GM15510 (cell line): ENCODE measurements around the gene ARID1B.

Experiments used
- POLR2A ChIP-seq: IDR thresholded peaks from 3 replicates; pipeline ENCODE4 v1.6.1; 2011; ENCODE audit warnings: borderline replicate concordance; ENCODE audit not compliant: insufficient read length; ENCODE audit errors: extremely low read depth

The ARID1B gene

DNA sequence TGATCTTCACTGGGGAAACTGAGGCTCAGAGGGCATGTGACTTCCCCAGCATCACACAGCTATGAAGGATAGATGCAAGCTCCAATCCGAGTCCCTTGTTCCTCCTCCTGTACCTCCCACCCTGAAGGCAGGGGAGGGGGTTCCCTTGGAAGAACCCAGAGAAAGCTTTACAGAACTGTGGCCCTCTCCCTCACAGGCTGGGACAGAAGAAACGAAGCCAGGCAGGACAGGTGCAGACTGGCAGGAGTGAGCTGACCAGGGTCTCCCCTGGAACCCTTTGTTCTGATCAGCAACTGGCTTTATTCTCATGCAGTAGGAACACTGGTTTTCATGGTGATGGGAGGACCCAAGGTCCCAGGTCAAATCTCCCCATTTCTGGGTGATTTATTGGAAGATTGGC lies 456.0 kb downstream of the ARID1B start:
- TF ChIP-seq POLR2A, result no peak

DNA sequence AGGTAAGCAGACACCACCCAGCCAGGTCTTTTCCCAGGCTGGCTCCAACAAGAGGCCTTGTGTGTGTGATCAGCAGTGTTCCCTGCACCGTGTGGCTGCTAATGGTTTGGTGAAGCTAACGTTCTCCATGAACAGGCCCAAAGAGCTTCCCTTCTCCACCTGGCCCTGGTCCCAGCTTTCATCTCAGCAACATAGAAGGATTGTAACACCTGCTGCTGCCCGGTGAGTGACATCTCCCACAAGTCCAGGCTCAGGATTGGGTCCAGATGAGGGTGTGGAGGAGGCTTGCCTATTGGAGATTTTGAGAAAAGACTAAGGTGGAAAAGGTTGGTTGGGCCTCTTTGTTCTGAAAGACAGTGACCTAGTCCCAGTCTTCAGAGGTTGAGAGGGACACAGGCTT lies 456.5 kb downstream of the ARID1B start:
- TF ChIP-seq POLR2A, result no peak

GRCh38 chr6:157235600-157236039 lies 458.4 kb downstream of the ARID1B start:
- TF ChIP-seq POLR2A, result no peak

- TF ChIP-seq POLR2A, result no peak
These were observed 459.0 kb downstream of the ARID1B start for GRCh38 chr6:157236040-157236725.

- TF ChIP-seq POLR2A, result no peak
These were observed 461.2 kb downstream of the ARID1B start for GRCh38 chr6:157238346-157238745.

DNA sequence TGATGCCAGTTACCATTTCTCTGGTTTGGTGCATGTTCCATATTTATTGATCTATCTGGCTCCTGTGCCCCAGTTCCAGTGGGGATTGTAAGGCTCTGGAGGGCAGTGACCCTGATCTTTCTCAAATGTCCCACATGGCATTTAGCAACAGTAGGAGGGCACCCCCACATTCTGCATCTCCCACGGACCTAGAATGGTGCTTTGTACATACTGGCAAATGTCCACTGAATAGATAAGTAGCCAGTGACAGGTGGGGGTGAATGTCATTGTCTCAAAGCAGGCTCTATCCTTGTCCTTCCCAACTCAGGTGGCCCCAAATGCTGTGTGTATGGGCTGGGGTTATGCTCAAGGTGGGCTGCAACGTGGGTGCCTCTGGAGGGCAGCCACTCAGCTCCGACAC lies 462.0 kb downstream of the ARID1B start:
- TF ChIP-seq POLR2A, result no peak

DNA sequence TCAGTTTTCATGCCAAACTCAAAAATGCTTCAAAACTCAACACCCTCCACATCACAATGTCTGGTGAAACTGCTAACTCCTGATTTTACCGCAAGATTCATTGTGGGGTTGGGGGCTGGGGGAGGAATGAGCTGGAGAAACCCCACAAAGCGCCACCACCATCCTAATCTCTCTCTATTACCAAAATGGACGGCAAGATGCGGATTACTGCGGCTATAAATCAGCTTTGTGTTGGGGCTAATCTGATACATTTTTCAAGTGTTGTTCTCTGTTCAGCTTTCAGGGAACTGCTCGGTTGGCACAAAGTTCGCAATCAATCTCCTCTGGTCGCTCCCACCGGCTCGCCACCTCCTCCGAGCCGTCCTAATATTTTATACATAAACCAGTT lies 462.5 kb downstream of the ARID1B start:
- no peak for TF ChIP-seq POLR2A

GRCh38 chr6:157240059-157240959 lies 463.1 kb downstream of the ARID1B start:
- no peak for TF ChIP-seq POLR2A

GRCh38 chr6:157240960-157241311 lies 463.8 kb downstream of the ARID1B start:
- no peak for TF ChIP-seq POLR2A

DNA sequence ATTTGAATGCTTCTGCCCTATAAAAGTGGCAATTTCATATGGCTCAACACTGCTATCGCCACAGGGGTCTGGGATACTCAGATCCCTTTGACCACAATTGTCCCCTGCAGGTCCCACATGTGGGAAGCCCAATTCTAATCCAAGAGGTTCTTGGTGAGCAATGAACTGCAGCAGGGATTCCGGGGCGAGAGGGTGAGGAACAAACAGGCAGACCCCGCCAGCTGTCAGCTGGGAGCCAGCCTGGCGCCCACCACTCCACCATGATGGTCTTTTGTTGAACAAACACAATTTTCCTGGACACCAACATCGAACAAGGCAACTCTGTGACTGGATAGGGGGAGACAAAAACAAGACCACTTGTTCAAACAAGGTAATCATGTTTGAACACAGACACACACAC lies 465.6 kb downstream of the ARID1B start:
- no peak for TF ChIP-seq POLR2A

- no peak for TF ChIP-seq POLR2A
These were observed 467.0 kb downstream of the ARID1B start for GRCh38 chr6:157244175-157244574.

- TF ChIP-seq POLR2A, result no peak
These were observed 467.6 kb downstream of the ARID1B start for GRCh38 chr6:157244780-157245179.

GRCh38 chr6:157245436-157245835 lies 468.3 kb downstream of the ARID1B start:
- TF ChIP-seq POLR2A, result no peak

- no peak for TF ChIP-seq POLR2A
These were observed 469.0 kb downstream of the ARID1B start for GRCh38 chr6:157246048-157246630.

GRCh38 chr6:157246771-157247484 lies 469.8 kb downstream of the ARID1B start:
- TF ChIP-seq POLR2A, result no peak
